Measurements from ENCODE around the gene HCFC1.

Gene HCFC1

GRCh38 chrX:153956044-153956907 lies 15.3 kb downstream of the HCFC1 start:
- DNase-seq: no peak

- no peak for DNase-seq
Observed at GRCh38 chrX:153955228-153955732, 16.3 kb downstream of the HCFC1 start.

GRCh38 chrX:153954558-153955227 lies 16.9 kb downstream of the HCFC1 start:
- DNase-seq: no peak

- no peak for DNase-seq
Observed at GRCh38 chrX:153953892-153954557, 17.6 kb downstream of the HCFC1 start.

GRCh38 chrX:153953342-153953830 lies 18.2 kb downstream of the HCFC1 start:
- DNase-seq: peak; percentile 72

- DNase-seq: no peak
Observed at GRCh38 chrX:153952373-153953026, 19.1 kb downstream of the HCFC1 start.

- DNase-seq: no peak
Observed at GRCh38 chrX:153951683-153952372, 19.8 kb downstream of the HCFC1 start.

- no peak for DNase-seq
Observed at GRCh38 chrX:153950127-153950526, 21.5 kb downstream of the HCFC1 start.

GRCh38 chrX:153948847-153949805 lies 22.5 kb downstream of the HCFC1 start:
- DNase-seq: no peak

- no peak for DNase-seq
Observed at GRCh38 chrX:153948002-153948466, 23.6 kb downstream of the HCFC1 start.

- DNase-seq: peak; percentile 70
Observed at GRCh38 chrX:153947009-153947769, 24.4 kb downstream of the HCFC1 start.

- DNase-seq: no peak
Observed at GRCh38 chrX:153945956-153946943, 25.4 kb downstream of the HCFC1 start.

- DNase-seq: no peak
Observed at GRCh38 chrX:153944800-153945150, 26.8 kb downstream of the HCFC1 start.

- DNase-seq: peak; percentile 49
Observed at GRCh38 chrX:153944140-153944799, 27.3 kb downstream of the HCFC1 start, which contains the start of gene RENBP. Gene RENBP (minus strand): TSS chrX:153944643. CDS start chrX:153944610, 33 bp downstream.

- no peak for DNase-seq
Observed at GRCh38 chrX:153941336-153942252, 30.0 kb downstream of the HCFC1 start.

- no peak for DNase-seq
Observed at GRCh38 chrX:153939573-153939972, 32.0 kb downstream of the HCFC1 start.

- DNase-seq: no peak
Observed at GRCh38 chrX:153938226-153938786, 33.3 kb downstream of the HCFC1 start.
